HL-60 (cell line): Measurements from ENCODE around the gene MDM2.
"Not testable (repeated sequence)": the region's sequence is repeated elsewhere in the genome, so short reads cannot be mapped to it uniquely, and the experiment has no call there.

Experiments
- DNase-seq, 2 experiments: peaks; one replicate each; pipeline ENCODE4 v3.0.0-alpha.2; 2010 to 2020; ENCODE audit warnings: low read depth in 1 of 2, low spot score in 1 of 2
- H3K27ac ChIP-seq: fragments of 250-450 bp; sonication (Bioruptor Pico); replicated peaks from 2 replicates; pipeline ENCODE4 v1.5.1; 2020; ENCODE audit warnings: mild to moderate bottlenecking, moderate library complexity
- H3K27me3 ChIP-seq: fragments of 250-450 bp; sonication (Bioruptor Pico); 2 replicates; pipeline ENCODE4 v1.5.1; 2021; ENCODE audit warnings: mild to moderate bottlenecking, moderate library complexity; ENCODE audit not compliant: insufficient read depth, poor library complexity, severe bottlenecking
- H3K4me3 ChIP-seq: replicated peaks from 2 replicates; pipeline ENCODE4 v1.5.1; 2011; ENCODE audit warnings: mild to moderate bottlenecking, control low read depth, low read length; ENCODE audit not compliant: insufficient read depth
- CTCF ChIP-seq: IDR thresholded peaks from one replicate; pipeline ENCODE4 v1.5.1; 2011; ENCODE audit warnings: low read length, control low read depth, inconsistent platforms; ENCODE audit not compliant: insufficient read depth
- GABPA ChIP-seq: IDR thresholded peaks from 2 replicates; pipeline ENCODE4 v1.6.1; 2012; ENCODE audit warnings: low read depth
- POLR2AphosphoS5 ChIP-seq: IDR thresholded peaks from 2 replicates; pipeline ENCODE4 v1.6.1; 2012; ENCODE audit warnings: low read depth
- REST ChIP-seq: IDR thresholded peaks from 2 replicates; pipeline ENCODE4 v1.6.1; 2012; ENCODE audit warnings: low read depth; ENCODE audit not compliant: insufficient replicate concordance
- SPI1 ChIP-seq: IDR thresholded peaks from 2 replicates; pipeline ENCODE4 v1.6.1; 2012; ENCODE audit warnings: low read depth, mild to moderate bottlenecking, borderline replicate concordance

The MDM2 gene

GRCh38 chr12:68796399-68796798 is 11.6 kb upstream of the MDM2 start:
- Histone ChIP-seq H3K27me3 (no peaks in the 10 kb centered on the region), H3K4me3 (no peak overlapping the region), H3K27ac (no peak overlapping the region)
- no peak for DNase-seq
- no peak for TF ChIP-seq POLR2AphosphoS5
- no peak for TF ChIP-seq CTCF
- no peak for TF ChIP-seq SPI1
- no peak for TF ChIP-seq REST
- no peak for TF ChIP-seq GABPA

GRCh38 chr12:68798882-68799234 is 9.1 kb upstream of the MDM2 start:
- Histone ChIP-seq H3K27me3 (no peaks in the 10 kb centered on the region), H3K27ac (no peak overlapping the region), H3K4me3 (no peak overlapping the region)
- no peak for DNase-seq
- no peak for TF ChIP-seq CTCF
- TF ChIP-seq SPI1: no peak
- no peak for TF ChIP-seq REST

- Histone ChIP-seq H3K27ac (no peak overlapping the region), H3K27me3 (no peaks in the 10 kb centered on the region), H3K4me3 (no peak overlapping the region)
- TF ChIP-seq GABPA (no peak), POLR2AphosphoS5 (no peak), SPI1 (no peak), CTCF (no peak), REST (no peak)
- no peak for DNase-seq
Observed at GRCh38 chr12:68800294-68800693, 7.7 kb upstream of the MDM2 start.

- not testable (repeated sequence) for H3K27ac ChIP-seq, H3K27me3 ChIP-seq, DNase-seq, H3K4me3 ChIP-seq
Observed at GRCh38 chr12:68801124-68801523, 6.9 kb upstream of the MDM2 start.

GRCh38 chr12:68802372-68802745 is 5.6 kb upstream of the MDM2 start:
- H3K27ac ChIP-seq, DNase-seq, H3K4me3 ChIP-seq, H3K27me3 ChIP-seq: not testable (repeated sequence)

GRCh38 chr12:68802911-68803651 is 4.9 kb upstream of the MDM2 start:
- H3K27me3 ChIP-seq, H3K4me3 ChIP-seq, DNase-seq, H3K27ac ChIP-seq: not testable (repeated sequence)
